Suprapubic skin (tissue), 4 donors: Measurements from ENCODE around the gene CYP8B1.

ENCODE experiments used
- CTCF ChIP-seq, 2 donors: fragments of 200-600 bp in 1 of 2; fragments of 450-650 bp in 1 of 2; sonication (generic) in 1 of 2; IDR thresholded peaks; one replicate each; pipeline ENCODE4 v1.5.1; 2016 to 2019; ENCODE audit warnings: antibody characterized with exemption in 2 of 2, mild to moderate bottlenecking in 1 of 2, moderate library complexity in 1 of 2
- EP300 ChIP-seq: sonication (generic); formaldehyde crosslinking; IDR thresholded peaks from one replicate; pipeline ENCODE4 v1.6.1; 2017; ENCODE audit warnings: antibody characterized with exemption
- POLR2A ChIP-seq, 2 donors: fragments of 450-650 bp; IDR thresholded peaks; one replicate each; pipeline ENCODE4 v1.6.1; 2017; ENCODE audit warnings: antibody characterized with exemption in 2 of 2, mild to moderate bottlenecking in 2 of 2, moderate library complexity in 2 of 2
- POLR2AphosphoS5 ChIP-seq, 3 donors: sonication (generic); formaldehyde crosslinking; IDR thresholded peaks; one replicate each; pipeline ENCODE4 v1.6.1; 2017; ENCODE audit warnings: antibody characterized with exemption in 3 of 3

DNA sequence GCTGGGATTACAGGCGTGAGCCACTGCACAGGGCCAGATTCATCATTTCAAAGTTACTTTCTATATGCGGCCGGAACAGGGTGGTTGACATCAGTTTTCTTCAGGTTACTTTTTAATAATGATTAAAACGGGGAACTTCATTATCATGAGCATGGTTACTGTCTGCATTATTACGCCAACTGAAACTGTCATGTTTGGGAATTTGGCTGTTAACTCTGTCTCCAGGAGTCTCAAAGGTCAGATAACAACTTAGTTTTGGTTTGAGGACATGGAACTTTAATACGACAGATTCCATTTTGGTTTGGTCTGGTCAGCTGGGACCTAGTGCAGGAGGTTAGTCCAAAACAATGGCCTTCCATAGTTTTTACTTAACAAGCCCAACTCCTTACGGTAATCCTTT lies 8.5 kb downstream of the CYP8B1 start:
- TF ChIP-seq CTCF (IDR thresholded peaks at IDR 0.05) (no peak), POLR2AphosphoS5 (IDR thresholded peaks at IDR 0.05) (no peak), POLR2A (IDR thresholded peaks at IDR 0.05) (no peak), EP300 (no peak)
